Stomach smooth muscle (tissue), 2 donors: ENCODE data around the gene MFSD12.
A peak's percentile ranks its signal among the peaks of the same experiment; 100 is the strongest.
"Not testable (repeated sequence)": the region's sequence is repeated elsewhere in the genome, so short reads cannot be mapped to it uniquely, and the experiment has no call there.

Experiments used
- H3K27ac ChIP-seq: one replicate; pipeline ENCODE4 v1.7.0; 2013; ENCODE audit warnings: mild to moderate bottlenecking, low read length, inconsistent platforms
- H3K27me3 ChIP-seq, 2 donors: one replicate each; pipeline ENCODE4 v1.7.0; 2013; ENCODE audit warnings: low read length in 2 of 2; ENCODE audit not compliant: insufficient read depth in 2 of 2, control insufficient read depth in 1 of 2
- H3K36me3 ChIP-seq, 2 donors: one replicate each; pipeline ENCODE4 v1.7.0; 2013; ENCODE audit warnings: low read length in 2 of 2; ENCODE audit not compliant: control insufficient read depth in 2 of 2, insufficient read depth in 2 of 2
- H3K4me1 ChIP-seq: one replicate; pipeline ENCODE4 v1.7.0; 2013; ENCODE audit warnings: low read length; ENCODE audit not compliant: control insufficient read depth, insufficient read depth
- H3K4me3 ChIP-seq, 2 donors: one replicate each; pipeline ENCODE4 v1.7.0; 2013; ENCODE audit warnings: low read length in 2 of 2
- H3K9ac ChIP-seq, 2 donors: one replicate each; pipeline ENCODE4 v1.7.0; 2013; ENCODE audit warnings: low read length in 2 of 2, mild to moderate bottlenecking in 1 of 2
- H3K9me3 ChIP-seq, 2 donors: one replicate each; pipeline ENCODE4 v1.7.0; 2013; ENCODE audit warnings: low read length in 2 of 2; ENCODE audit not compliant: control insufficient read depth in 2 of 2
- donor health status: healthy.
- donor health status: Pancreatic carcinoma.

The MFSD12 gene

DNA sequence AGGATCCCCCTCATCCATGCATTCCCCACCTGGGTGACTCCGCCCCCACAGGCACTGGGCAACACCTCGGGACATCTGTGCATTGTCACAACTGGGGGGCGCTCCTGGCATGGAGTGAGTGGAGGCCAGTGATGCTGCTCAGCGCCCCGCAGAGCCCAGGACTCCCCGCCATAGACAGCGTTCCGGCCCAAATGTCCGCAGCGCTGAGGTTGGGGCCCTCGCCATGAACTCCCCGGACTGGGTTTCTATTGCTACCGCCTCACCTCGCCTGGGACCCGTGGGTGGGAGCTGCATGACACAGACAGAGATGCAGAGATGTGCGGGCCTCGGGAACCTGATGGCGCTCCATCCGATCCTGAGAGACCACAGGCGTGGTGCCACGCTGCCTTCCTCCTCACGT is 46.7 kb downstream of the MFSD12 start:
- peaks cover 24% of the 10 kb centered on the region for H3K4me1 ChIP-seq
- H3K27ac ChIP-seq: no peak overlapping the region
- H3K36me3 ChIP-seq: no peaks in the 10 kb centered on the region

DNA sequence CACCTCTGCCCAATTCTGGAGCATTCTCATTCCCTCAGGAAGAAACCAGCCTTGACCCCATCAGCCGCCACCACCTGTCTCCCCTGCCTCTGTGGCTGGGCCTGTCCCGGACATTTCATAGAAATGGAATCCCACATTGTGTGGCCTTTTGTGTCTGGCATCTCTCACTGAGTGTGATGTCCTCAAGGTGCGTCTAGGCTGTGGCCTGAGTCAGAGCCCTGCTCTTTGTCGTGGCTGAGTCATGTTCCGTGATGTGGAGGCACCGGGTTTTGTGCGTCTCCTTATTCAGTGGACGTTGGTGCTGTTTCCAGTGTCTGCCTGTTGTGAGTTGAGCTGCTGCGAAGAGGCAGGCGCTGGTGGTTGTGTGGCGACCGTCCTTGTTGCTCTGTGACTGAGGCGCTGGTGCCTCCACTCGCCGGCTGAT is 47.8 kb downstream of the MFSD12 start:
- no peak overlapping the region for H3K4me3 ChIP-seq
- H3K27ac ChIP-seq: peak overlapping the region; percentile 18
- no peaks in the 10 kb centered on the region for H3K36me3 ChIP-seq
- no peaks in the 10 kb centered on the region for H3K9me3 ChIP-seq
- H3K9ac ChIP-seq: no peak overlapping the region
- H3K4me1 ChIP-seq: peaks cover 27% of the 10 kb centered on the region
- H3K27me3 ChIP-seq: no peaks in the 10 kb centered on the region

More for the DNA sequence above, 46.7 kb downstream of the MFSD12 start:
- no peak overlapping the region for H3K9ac ChIP-seq
- H3K4me3 ChIP-seq: no peak overlapping the region
- H3K9me3 ChIP-seq: no peaks in the 10 kb centered on the region
- H3K27me3 ChIP-seq: no peaks in the 10 kb centered on the region

DNA sequence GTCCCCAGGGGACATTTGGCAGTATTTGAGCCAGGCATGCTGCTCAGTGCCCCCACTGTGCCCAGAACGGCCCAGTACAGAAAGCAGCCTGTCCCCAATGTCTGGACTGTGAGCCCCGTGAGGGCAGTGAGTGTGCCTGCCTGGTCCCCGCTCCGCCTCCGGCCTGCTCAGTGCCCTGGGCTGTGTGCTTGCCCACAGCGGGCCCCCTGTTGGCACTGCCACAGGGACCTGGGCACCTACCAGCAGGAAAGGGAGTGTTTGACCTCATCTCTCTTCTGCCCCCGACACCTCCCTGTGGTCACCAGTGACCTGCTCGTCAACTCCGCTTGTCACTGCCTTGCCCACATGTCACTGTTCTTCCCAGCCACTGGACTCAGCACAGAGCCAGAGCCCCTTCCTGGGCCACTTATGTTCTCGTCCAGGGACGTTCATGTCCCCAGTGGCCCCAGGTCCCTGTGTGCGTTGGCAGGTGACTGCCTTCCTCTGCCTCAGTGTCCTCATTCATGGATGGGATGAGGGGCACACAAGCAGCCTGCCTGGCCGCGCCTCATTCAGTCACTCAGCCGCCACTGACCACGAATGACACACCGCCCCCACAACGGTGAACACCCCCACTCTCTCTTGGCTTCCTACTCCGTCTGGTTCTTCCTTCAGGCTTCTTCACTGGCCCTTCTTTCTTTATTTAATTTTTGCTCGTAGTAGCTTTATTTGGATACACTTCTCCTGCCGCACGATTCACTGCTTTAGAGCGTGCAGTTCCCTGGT is 48.4 kb downstream of the MFSD12 start:
- Histone ChIP-seq H3K27ac (peak overlapping the region; percentile 18), H3K4me1 (peaks cover 27% of the 10 kb centered on the region), H3K36me3 (no peaks in the 10 kb centered on the region), H3K9me3 (no peaks in the 10 kb centered on the region), H3K9ac (no peak overlapping the region), H3K4me3 (no peak overlapping the region), H3K27me3 (no peaks in the 10 kb centered on the region)

DNA sequence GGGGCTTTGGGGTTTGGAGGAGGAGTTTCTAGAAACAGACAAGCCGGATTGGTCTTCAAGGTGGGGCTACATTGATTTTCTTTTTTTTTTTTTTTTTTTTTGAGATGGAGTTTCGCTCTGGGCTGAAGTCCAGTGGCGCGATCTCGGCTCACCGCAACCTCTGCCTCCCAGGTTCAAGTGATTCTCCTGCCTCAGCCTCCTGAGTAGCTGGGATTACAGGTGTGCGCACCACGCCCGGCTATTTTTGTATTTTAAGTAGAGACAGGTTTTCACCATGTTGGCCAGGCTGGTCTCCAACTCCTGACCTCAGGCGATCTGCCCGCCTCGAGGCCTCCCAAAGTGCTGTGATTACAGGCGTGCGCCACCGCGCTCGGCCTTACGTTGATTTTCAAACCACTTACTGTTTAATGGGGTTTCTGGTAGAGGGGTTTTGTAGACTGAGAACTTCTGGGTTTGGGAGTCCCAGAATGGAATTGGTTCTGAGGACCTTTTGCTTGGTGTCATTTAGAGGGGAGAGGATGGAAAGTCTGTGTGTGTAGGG is 49.2 kb downstream of the MFSD12 start:
- H3K4me3 ChIP-seq, H3K27ac ChIP-seq, H3K36me3 ChIP-seq, H3K9ac ChIP-seq, H3K27me3 ChIP-seq, H3K9me3 ChIP-seq: not testable (repeated sequence)
- H3K4me1 ChIP-seq: peaks cover 23% of the 10 kb centered on the region

DNA sequence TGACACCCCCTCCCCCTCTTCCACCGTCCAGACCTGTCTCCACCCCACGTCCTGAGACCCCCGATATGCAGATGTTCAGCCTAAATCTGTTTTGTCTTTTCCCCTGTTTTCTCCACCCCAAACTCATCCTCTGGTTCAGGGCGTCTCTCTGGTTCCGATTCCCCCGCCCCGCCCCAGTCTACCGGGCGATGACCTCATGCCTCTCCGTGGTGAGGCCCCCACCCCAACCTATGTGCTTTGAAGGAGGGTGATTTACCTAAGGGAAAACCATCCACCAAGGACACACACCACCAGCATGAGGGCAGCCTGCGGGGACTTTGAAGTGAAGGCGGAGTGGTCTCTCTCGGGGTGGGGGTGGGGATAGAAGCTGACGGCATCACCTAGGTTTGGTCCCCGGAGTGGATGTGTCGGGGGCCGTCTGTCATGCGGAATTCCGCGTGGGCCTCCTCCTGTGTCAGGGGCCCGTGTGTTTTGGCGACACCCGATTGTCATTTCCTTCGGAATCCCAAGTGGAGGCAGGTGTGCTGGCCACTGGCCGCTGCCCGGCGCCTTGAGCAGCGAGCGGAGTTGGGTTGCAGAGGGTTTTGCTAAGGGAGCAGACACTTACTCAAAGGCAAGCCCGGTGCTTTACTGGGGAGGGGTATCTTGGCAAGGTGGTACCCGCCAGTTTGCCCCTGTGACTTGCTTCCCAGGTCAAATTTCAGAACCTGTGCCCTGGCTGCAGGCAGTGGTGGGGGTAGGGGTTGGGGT is 49.8 kb downstream of the MFSD12 start:
- Histone ChIP-seq H3K4me1 (peaks cover 23% of the 10 kb centered on the region), H3K9me3 (no peaks in the 10 kb centered on the region), H3K27me3 (no peaks in the 10 kb centered on the region), H3K36me3 (no peaks in the 10 kb centered on the region), H3K4me3 (peak overlapping the region; percentile 73 to 97), H3K9ac (peak overlapping the region; percentile 60 to 82), H3K27ac (no peak overlapping the region)

DNA sequence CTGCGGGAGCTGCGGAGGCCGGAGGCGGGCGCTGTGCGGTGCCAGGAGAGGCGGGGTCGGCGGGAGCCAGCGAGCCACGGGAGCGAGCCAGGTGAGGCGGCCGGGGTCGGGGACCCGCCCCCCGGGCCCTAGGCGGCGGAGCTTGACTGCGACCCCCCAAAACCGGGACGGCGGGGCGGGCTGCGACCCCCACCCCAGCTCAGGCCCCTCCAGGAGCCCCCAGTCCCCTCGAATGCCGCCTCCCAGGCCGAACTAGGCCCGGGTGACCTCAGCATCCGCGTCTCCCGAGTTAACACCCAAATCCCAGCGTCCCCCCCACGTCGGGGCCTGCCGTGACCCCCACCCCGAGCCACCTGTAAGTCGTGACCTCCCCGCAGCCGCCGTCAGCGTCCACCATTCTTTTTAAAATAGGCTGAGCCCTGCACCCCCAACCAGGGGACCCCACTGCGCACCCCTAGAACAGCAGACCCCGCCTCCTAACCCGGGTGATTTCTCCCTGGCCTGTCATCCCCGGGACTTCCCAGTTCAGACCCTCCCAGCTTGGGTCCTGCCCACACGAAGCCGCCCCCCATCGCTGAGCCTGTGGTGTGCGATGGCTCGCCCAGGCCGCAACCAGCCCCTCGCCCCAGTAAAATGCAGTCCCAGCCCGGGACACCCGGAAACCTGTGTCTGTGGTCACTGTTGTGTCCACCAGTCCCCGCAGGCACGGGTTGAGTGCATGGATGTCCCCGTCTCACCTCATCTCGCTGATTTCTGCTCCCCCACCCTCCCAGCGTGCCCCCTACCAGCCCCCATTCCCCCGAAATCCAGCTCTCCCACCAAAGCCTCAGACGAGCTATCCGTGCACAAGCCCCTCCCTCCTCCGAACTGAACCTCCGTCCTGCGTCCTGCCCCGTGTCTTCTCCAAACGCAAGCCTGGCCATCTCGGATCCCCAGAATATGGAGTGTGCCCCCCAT is 50.7 kb downstream of the MFSD12 start:
- H3K9ac ChIP-seq: peak overlapping the region; percentile 82 to 83
- H3K4me1 ChIP-seq: peaks cover 21% of the 10 kb centered on the region
- peak overlapping the region; percentile 69 for H3K27ac ChIP-seq
- H3K9me3 ChIP-seq: no peaks in the 10 kb centered on the region
- peak overlapping the region; percentile 73 to 97 for H3K4me3 ChIP-seq
- no peaks in the 10 kb centered on the region for H3K36me3 ChIP-seq
- H3K27me3 ChIP-seq: no peaks in the 10 kb centered on the region

DNA sequence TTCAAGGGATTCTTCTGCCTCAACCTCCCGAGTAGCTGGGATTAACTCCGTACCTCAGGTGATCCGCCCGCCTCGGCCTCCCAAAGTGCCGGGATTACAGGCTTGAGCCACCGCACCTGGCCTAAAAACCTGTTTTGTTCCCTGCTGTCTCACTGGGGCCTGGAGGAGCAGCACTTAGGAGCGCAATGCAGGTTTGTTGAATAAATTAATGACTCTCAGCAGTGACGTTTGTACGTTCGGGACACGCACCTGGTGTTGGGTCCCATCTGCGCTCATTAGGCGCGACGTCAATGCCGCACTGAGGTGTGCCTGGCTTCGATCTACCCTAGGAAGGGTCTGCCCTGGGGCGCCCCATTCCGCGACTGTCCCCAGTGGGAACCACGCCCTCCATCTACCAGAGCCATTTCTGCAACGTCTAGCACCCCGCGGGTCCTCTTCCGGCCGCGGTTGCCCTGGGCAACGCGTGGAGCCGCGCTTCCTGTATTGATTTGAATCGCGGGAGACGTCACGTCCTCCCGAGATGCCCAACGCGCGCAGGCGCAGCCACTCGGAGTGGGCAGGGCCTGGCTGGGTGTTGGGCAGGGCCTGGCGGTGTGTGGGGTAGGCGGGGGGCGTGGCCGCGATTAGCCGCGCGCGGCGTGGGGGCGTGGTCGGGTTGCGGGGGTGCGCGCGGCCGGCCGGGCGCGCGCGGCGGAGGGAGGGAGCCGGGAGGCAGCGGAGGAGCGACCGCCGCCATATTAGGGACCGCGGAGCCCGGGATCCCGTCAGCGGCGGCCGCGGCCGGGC is 51.6 kb downstream of the MFSD12 start, which contains the start of gene FZR1:
FZR1 (plus strand) TSS at position 714 of the 786 bp plus-strand sequence. CDS start 16,679 bp downstream, outside the sequence.
- H3K9me3 ChIP-seq: no peaks in the 10 kb centered on the region
- peak within 1 kb of the TSS; percentile 82 to 83 for H3K9ac ChIP-seq
- no peaks in the 10 kb centered on the region for H3K36me3 ChIP-seq
- H3K4me3 ChIP-seq: peak within 1 kb of the TSS; percentile 89 to 97
- peaks cover 21% of the 10 kb centered on the region for H3K4me1 ChIP-seq
- no peaks in the 10 kb centered on the region for H3K27me3 ChIP-seq
- H3K27ac ChIP-seq: peak within 1 kb of the TSS; percentile 69

DNA sequence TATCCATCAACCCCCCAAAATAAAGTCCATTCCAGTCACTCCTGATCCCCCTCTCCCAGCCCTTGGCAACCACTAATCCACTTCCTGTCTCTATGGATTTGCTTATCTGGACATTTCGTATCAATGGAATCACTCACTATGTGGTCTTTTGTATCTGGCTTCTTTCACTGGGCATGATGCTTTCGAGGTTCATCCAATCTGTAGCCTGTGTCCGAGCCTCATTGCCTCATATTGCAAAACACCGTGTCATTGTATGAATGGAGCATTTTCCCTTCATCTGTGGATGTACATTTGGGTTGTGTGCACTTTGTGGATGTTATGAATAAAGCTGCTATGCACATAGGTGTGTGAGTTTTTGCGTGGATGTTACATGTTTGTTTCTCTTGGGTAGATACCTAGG is 52.7 kb downstream of the MFSD12 start:
- Histone ChIP-seq H3K27me3 (no peaks in the 10 kb centered on the region), H3K36me3 (no peaks in the 10 kb centered on the region), H3K9ac (no peak overlapping the region), H3K4me3 (no peak overlapping the region), H3K27ac (no peak overlapping the region), H3K9me3 (no peaks in the 10 kb centered on the region), H3K4me1 (peaks cover 26% of the 10 kb centered on the region)

DNA sequence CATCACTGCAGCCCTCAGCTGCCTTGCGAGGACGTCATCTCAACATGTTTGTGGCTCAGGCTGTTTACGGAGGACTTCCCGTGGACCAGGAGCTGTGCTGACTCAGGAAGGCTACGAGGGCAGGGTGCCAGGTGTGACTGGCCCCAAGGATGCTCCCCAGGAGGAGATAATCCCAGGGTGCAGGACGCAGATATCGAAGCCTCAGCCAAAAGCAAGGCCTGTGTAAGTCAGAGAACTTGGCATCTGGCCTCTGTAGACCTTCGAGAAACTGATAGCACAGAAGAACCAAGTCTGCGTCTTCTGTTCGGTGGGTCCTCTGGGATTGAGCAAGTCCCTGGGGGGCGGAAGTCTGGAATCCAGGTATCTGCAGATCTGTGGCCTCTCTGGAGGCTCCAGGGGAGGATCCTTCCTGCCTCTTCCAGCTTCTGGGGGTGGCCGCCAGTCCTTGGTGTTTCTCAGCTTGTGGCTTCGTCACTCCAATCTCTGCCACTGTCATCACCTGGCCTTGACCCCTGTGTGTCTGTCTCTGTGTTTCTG is 54.3 kb downstream of the MFSD12 start:
- Histone ChIP-seq H3K27me3 (no peaks in the 10 kb centered on the region), H3K27ac (no peak overlapping the region), H3K4me3 (no peak overlapping the region), H3K36me3 (no peaks in the 10 kb centered on the region), H3K4me1 (peaks cover 22% of the 10 kb centered on the region), H3K9me3 (no peaks in the 10 kb centered on the region), H3K9ac (no peak overlapping the region)
